ENCODE results near the gene MYO5C. TPM values are rescaled to one million over a fixed set of nuclear protein-coding genes. Genes with fewer than 3 reads are reported as not detected.

MYO5C gene
- total and polyA plus RNA-seq, 2 of the 8 experiments (the other 6 are each of a cell fraction or from before 2014, with no cell fraction given): 8.2 to 26.7 TPM

GRCh38 chr15:52336529-52336928 lies 40.9 kb upstream of the MYO5C start:
- Histone ChIP-seq H3K4me1 (replicated peaks in 1 of 4; ENCODE audit: control insufficient read depth in 3 of 4, insufficient read depth in 4 of 4, low read length in 3 of 4) (peaks cover 0 to 14% (median 6%) of the 10 kb centered on the region in 4 experiments; a peak in 5 of 7 replicates), H4K91ac (replicated peaks; ENCODE audit: insufficient read length, low read length) (no peak overlapping the region), H2AFZ (ENCODE audit: low read length) (no peak overlapping the region), H3K56ac (replicated peaks; ENCODE audit: insufficient read length, low read depth, low read length) (no peak overlapping the region), H4K5ac (ENCODE audit: insufficient read length, low read depth, low read length) (no peak overlapping the region), H3K9ac (replicated peaks in 1 of 4; ENCODE audit: extremely low read depth in 1 of 4, low read depth in 3 of 4, low read length in 3 of 4) (no peak overlapping the region), H3K27ac (ENCODE audit: low read depth, low read length) (no peak overlapping the region), H4K20me1 (replicated peaks in 1 of 2; ENCODE audit: control insufficient read depth in 1 of 2, insufficient read depth in 2 of 2, low read length in 2 of 2) (no peaks in the 10 kb centered on the region), H3K9me3 (ENCODE audit: insufficient read depth in 2 of 2, low read depth in 1 of 2, low read length in 1 of 2) (no peaks in the 10 kb centered on the region), H3K27me3 (replicated peaks in 1 of 4; ENCODE audit: control insufficient read depth in 3 of 4, extremely low read depth in 1 of 4, insufficient read depth in 3 of 4, low read length in 3 of 4) (no peaks in the 10 kb centered on the region), H3K36me3 (ENCODE audit: control insufficient read depth in 2 of 4, insufficient read depth in 4 of 4, low read length in 3 of 4) (no peaks in the 10 kb centered on the region), H3K14ac (ENCODE audit: insufficient read length) (no peak overlapping the region), H3K4me2 (ENCODE audit: insufficient read depth in 1 of 2, low read depth in 2 of 2, low read length in 2 of 2) (no peak overlapping the region), H2AK5ac (ENCODE audit: low read depth, low read length) (no peak overlapping the region), H3K4ac (replicated peaks; ENCODE audit: insufficient read length, low read depth, low read length) (no peak overlapping the region), H3K4me3 (ENCODE audit: extremely low read depth in 1 of 4, insufficient read depth in 2 of 4, low read depth in 3 of 4, low read length in 4 of 4) (no peak overlapping the region), H2BK20ac (ENCODE audit: low read length) (no peak overlapping the region), H3K79me2 (ENCODE audit: control insufficient read depth in 1 of 2, insufficient read depth in 2 of 2, low read length in 2 of 2) (no peaks in the 10 kb centered on the region), H3K23ac (ENCODE audit: insufficient read length) (no peak overlapping the region), H2BK12ac (ENCODE audit: low read depth, low read length) (no peak overlapping the region), H4K8ac (ENCODE audit: extremely low read depth, insufficient read depth, low read length) (no peak overlapping the region), H3K79me1 (ENCODE audit: low read depth, low read length) (no peaks in the 10 kb centered on the region), H3K23me2 (ENCODE audit: low read depth, low read length) (no peaks in the 10 kb centered on the region), H2BK120ac (replicated peaks; ENCODE audit: low read depth, low read length) (no peak overlapping the region), H2BK5ac (ENCODE audit: low read depth, low read length) (no peak overlapping the region), H2BK15ac (ENCODE audit: low read length) (no peak overlapping the region), H3K18ac (ENCODE audit: extremely low read depth, low read length) (no peak overlapping the region)
- ChIA-PET CTCF (ENCODE audit: partially characterized antibody) (interaction anchor here (1.0 to 1.5 kb wide), 4 partner anchors 16 to 80 kb away, joined by 3 to 5 read pairs (median 4); no protein-coding TSS in a partner anchor), POLR2A (ENCODE audit: partially characterized antibody) (no interaction called here)
- WGBS, 2 experiments (ENCODE audit: extremely low coverage in 1 of 2, insufficient coverage in 1 of 2, insufficient read length in 1 of 2, insufficient replicate concordance in 2 of 2, low coverage in 1 of 2, low lambda C conversion rate in 2 of 2, missing lambda C conversion rate in 1 of 2): 63% methylated on average over 4 of the region's 4 CpGs; no CpG with 5 or more reads in 1 of the 2 experiments
- no peak for DNase-seq (ENCODE audit: low read depth in 1 of 2, low spot score in 2 of 2)
- no peak for TF ChIP-seq KDM4A (IDR thresholded peaks at IDR 0.05; ENCODE audit: low read depth, low read length, severe bottlenecking)
- no peak for TF ChIP-seq JUND (IDR thresholded peaks at IDR 0.05; ENCODE audit: low read length)
- TF ChIP-seq, protein P1, sequence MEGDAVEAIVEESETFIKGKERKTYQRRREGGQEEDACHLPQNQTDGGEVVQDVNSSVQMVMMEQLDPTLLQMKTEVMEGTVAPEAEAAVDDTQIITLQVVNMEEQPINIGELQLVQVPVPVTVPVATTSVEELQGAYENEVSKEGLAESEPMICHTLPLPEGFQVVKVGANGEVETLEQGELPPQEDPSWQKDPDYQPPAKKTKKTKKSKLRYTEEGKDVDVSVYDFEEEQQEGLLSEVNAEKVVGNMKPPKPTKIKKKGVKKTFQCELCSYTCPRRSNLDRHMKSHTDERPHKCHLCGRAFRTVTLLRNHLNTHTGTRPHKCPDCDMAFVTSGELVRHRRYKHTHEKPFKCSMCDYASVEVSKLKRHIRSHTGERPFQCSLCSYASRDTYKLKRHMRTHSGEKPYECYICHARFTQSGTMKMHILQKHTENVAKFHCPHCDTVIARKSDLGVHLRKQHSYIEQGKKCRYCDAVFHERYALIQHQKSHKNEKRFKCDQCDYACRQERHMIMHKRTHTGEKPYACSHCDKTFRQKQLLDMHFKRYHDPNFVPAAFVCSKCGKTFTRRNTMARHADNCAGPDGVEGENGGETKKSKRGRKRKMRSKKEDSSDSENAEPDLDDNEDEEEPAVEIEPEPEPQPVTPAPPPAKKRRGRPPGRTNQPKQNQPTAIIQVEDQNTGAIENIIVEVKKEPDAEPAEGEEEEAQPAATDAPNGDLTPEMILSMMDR (IDR thresholded peaks at IDR 0.05; ENCODE audit: control extremely low read depth in 1 of 3, insufficient read depth in 1 of 3, low read depth in 1 of 3, low read length in 3 of 3): peak in 1 of 3 experiments; percentile 28; a peak in 1 of 4 replicates
- peak; percentile 70 for FAIRE-seq

Measured in H1 (cell line).